Spleen (tissue), 11 donors: ENCODE measurements around the gene GABRR2. TPM values are rescaled to one million over a fixed set of nuclear protein-coding genes. Genes with fewer than 3 reads are reported as not detected.

Experiments
- DNase-seq: peaks from one replicate; pipeline ENCODE4 v3.0.0-alpha.2; 2020
- H3K27ac ChIP-seq, 8 donors: fragments of 200-600 bp; sonication (generic) in 7 of 8; 1 replicate in 4 of 8; 2 replicates in 4 of 8; pipeline versions ENCODE4 v1.5.0 to v1.8.0; 2016 to 2021; ENCODE audit warnings: inconsistent platforms in 4 of 8, mild to moderate bottlenecking in 4 of 8, moderate library complexity in 1 of 8
- H3K27me3 ChIP-seq, 7 donors: fragments of 200-600 bp; sonication (generic) in 6 of 7; replicated peaks in 1 of 7; 1 replicate in 4 of 7; 2 replicates in 3 of 7; pipeline versions ENCODE4 v1.5.0 to v1.8.0; 2016 to 2021; ENCODE audit warnings: inconsistent platforms in 3 of 7, mild to moderate bottlenecking in 1 of 7
- H3K36me3 ChIP-seq, 6 donors: fragments of 200-600 bp; sonication (generic) in 5 of 6; 1 replicate in 4 of 6; 2 replicates in 2 of 6; pipeline versions ENCODE4 v1.5.0 to v1.8.0; 2016 to 2021; ENCODE audit warnings: inconsistent platforms in 2 of 6
- H3K4me1 ChIP-seq, 6 donors: fragments of 200-600 bp; sonication (generic) in 5 of 6; 1 replicate in 3 of 6; 2 replicates in 3 of 6; pipeline versions ENCODE4 v1.5.0 to v1.8.0; 2016 to 2021; ENCODE audit warnings: inconsistent platforms in 3 of 6
- H3K4me3 ChIP-seq, 8 donors: fragments of 200-600 bp; sonication (generic) in 7 of 8; 1 replicate in 4 of 8; 2 replicates in 4 of 8; pipeline versions ENCODE4 v1.5.0 to v1.8.0; 2016 to 2021; ENCODE audit warnings: inconsistent platforms in 4 of 8, mild to moderate bottlenecking in 4 of 8, moderate library complexity in 2 of 8
- H3K9me3 ChIP-seq, 8 donors: fragments of 200-600 bp; sonication (generic) in 7 of 8; 1 replicate in 4 of 8; 2 replicates in 4 of 8; pipeline versions ENCODE4 v1.5.0 to v1.8.0; 2016 to 2021; ENCODE audit warnings: inconsistent platforms in 4 of 8
- POLR2A ChIP-seq, 3 donors: fragments of 450-650 bp; IDR thresholded peaks; one replicate each; pipeline ENCODE4 v1.5.1; 2017; ENCODE audit warnings: antibody characterized with exemption in 3 of 3, mild to moderate bottlenecking in 1 of 3
- POLR2AphosphoS5 ChIP-seq, 3 donors: sonication (generic); formaldehyde crosslinking; IDR thresholded peaks; one replicate each; pipeline ENCODE4 v1.5.1; 2017; ENCODE audit warnings: antibody characterized with exemption in 3 of 3
- WGBS, 5 donors: extraction: QIAGEN DNeasy Blood & Tissue Kit in 3 of 5; methylation state at CpG; one replicate each; pipeline versions ENCODE4 v1.1.5 to v1.1.7; 2013 to 2018; 5-methylcytosine and 5-hydroxymethylcytosine counted together
- intact Hi-C: fragments of 100-400 bp; cut with DNase I; formaldehyde crosslinking; loops from one replicate; pipeline ENCODE4 v1.15.0; 2023; ENCODE audit warnings: low total_unique reads
- polyA plus RNA-seq, 3 donors: library from polyadenylated mRNA; stranded (reverse); fragments of 200-250 nt; gene quantifications; one replicate each; pipeline ENCODE4 v1.2.1, GENCODE V29; 2013
- total RNA-seq, 7 donors: library from RNA; depleted of rRNA in 3 of 7; stranded (reverse); fragments of >200 nt in 3 of 7; fragmentation: NEBNext Ultra II Directional in 4 of 7; extraction: Animal tissue kit (Norgen Biotek cat#: 25700) in 4 of 7; gene quantifications; one replicate each; pipeline versions ENCODE4 v1.1.0 to v1.2.1, GENCODE V29; 2016 to 2021
- TF ChIP-seq, protein P1 (sequence below), 11 experiments: fragments of 200-600 bp in 7 of 11; fragments of 450-650 bp in 4 of 11; sonication (generic) in 4 of 11; IDR thresholded peaks in 8 of 11; conservative IDR thresholded peaks in 3 of 11; 1 replicate in 7 of 11; 2 replicates in 4 of 11; pipeline versions ENCODE4 v1.4.0 to v1.8.0; 2016 to 2021; ENCODE audit warnings: antibody characterized with exemption in 11 of 11, inconsistent platforms in 4 of 11, mild to moderate bottlenecking in 1 of 11
- donor health status: healthy with polysubstance abuse.
- donor health status: DM: no; HTN: no; CAD: no; lungs with moderate emphysema.
- donor health status: DM: no; HTN: no; CAD: no.
- donor health status: Bipolar disorder and iron deficiency.
- donor health status: healthy.
- donor health status: DM: no; HTN: no; CAD: no.
- donor health status: DM: yes; HTN: yes; CAD: no.

GABRR2 gene
- total and polyA plus RNA-seq, 10 donors: 0.32 to 13.0 (median 3.4) TPM

DNA sequence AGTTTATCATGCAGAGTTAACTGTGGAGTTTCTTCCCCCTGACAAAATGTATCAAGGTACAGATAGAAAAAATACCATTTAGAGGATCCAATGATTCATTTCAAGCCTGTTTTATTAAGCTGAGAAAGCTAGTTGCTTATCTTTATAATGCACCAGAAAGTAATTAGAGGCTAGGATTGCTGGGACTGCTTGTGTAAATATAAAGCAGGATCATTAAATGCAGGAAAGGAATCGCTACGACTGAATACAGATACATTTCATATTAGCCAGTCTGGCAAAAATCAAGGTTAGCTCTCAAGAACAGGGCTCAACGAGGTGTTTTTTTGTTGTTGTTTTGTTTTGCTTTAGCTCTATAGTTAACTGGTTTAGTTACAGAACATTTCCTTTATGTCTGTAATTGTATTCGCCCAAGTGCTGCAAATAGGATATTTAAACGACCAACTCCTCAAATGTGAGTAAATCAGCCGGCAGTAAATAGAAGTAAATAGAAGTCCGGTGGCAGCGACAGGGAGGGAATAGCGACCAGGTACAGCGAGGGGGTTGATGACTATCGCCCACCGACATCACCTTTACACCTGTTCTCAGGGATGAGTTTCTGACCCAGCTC, 36.7 kb upstream of the GABRR2 start:
- intact Hi-C loops: no loop called here
- 0 to 2% (median 1%) methylated on average over 12 of the region's 12 CpGs for WGBS, 5 donors

DNA sequence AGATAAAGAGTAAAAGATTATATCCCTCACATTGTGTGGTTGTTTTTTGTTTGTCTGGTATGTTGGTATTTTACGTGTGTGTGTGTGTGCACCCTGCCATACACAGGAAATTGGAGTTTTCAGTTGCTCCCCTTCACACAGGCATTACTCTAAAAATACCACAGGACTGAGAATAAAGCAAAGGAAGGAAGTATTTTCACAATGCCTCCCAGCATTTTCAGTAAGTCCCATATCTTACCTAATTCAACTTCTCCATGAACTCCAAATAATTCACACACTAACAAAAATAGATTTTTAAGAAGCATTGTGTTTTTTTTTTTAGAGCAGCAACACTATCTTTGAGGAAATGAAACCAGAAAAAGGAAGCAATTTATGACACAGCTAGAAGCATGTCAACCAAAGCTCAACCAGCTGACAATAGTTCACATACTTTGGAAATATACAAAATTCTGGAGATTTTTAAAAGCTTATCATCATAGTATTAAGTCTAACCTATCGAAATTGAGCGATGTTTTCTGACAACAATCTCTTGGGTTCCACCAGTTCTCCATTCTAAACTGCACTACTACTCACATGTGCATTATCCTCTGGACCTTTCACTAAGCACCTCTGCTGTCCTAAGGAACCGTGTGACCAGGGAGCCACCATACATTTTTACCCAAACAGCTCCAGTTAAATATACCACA, 35.3 kb upstream of the GABRR2 start:
- Histone ChIP-seq H3K4me1 (peaks cover 31 to 92% (median 67%) of the 10 kb centered on the region in 6 donors), H3K9me3 (no peaks in the 10 kb centered on the region), H3K27me3 (no peaks in the 10 kb centered on the region), H3K4me3 (peak overlapping the region; percentile 27 to 77 (median 66)), H3K36me3 (no peaks in the 10 kb centered on the region), H3K27ac (peak overlapping the region; percentile 97 to 100 (median 100))
- intact Hi-C loops: no loop called here
- TF ChIP-seq POLR2A (IDR thresholded peaks at IDR 0.05) (peak in 1 of 3 donors; percentile 26), POLR2AphosphoS5 (IDR thresholded peaks at IDR 0.05) (peak in 1 of 3 donors; percentile 14)
- TF ChIP-seq, protein P1, sequence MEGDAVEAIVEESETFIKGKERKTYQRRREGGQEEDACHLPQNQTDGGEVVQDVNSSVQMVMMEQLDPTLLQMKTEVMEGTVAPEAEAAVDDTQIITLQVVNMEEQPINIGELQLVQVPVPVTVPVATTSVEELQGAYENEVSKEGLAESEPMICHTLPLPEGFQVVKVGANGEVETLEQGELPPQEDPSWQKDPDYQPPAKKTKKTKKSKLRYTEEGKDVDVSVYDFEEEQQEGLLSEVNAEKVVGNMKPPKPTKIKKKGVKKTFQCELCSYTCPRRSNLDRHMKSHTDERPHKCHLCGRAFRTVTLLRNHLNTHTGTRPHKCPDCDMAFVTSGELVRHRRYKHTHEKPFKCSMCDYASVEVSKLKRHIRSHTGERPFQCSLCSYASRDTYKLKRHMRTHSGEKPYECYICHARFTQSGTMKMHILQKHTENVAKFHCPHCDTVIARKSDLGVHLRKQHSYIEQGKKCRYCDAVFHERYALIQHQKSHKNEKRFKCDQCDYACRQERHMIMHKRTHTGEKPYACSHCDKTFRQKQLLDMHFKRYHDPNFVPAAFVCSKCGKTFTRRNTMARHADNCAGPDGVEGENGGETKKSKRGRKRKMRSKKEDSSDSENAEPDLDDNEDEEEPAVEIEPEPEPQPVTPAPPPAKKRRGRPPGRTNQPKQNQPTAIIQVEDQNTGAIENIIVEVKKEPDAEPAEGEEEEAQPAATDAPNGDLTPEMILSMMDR (IDR thresholded peaks at IDR 0.05 in 8 of 11, conservative IDR thresholded peaks at IDR 0.05 in 3 of 11): no peak
- no peak for DNase-seq
- 3 to 11% (median 5%) methylated on average over 4 of the region's 4 CpGs for WGBS, 5 donors

More for the DNA sequence above, 36.7 kb upstream of the GABRR2 start:
- no peak for DNase-seq
- peak overlapping the region; percentile 27 to 77 (median 66) for H3K4me3 ChIP-seq
- peak overlapping the region; percentile 97 to 100 (median 100) for H3K27ac ChIP-seq
- H3K4me1 ChIP-seq: peaks cover 26 to 92% (median 66%) of the 10 kb centered on the region in 6 donors
- no peaks in the 10 kb centered on the region for H3K9me3 ChIP-seq
- no peaks in the 10 kb centered on the region for H3K36me3 ChIP-seq
- TF ChIP-seq, protein P1 (IDR thresholded peaks at IDR 0.05 in 8 of 11, conservative IDR thresholded peaks at IDR 0.05 in 3 of 11): no peak
- TF ChIP-seq POLR2A (IDR thresholded peaks at IDR 0.05) (no peak), POLR2AphosphoS5 (IDR thresholded peaks at IDR 0.05) (no peak)
- H3K27me3 ChIP-seq: no peaks in the 10 kb centered on the region

DNA sequence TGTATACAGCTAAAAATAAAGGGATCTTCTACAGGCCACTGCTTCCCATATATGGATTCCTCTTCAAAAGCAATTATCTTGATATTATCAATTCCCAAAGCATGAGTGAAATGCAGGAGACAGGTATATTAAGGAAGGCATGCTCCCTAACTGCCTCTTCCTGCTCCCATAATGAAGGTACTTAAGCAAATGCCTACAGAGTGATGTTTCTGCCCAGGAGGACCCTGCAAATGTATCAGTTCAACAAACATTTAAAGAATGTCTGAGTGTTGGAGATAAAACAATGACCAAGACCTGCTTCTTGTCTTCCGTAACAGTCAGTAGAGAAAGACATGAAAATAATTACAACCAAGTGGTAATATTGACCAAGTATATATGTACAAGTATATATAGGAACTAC, 33.3 kb upstream of the GABRR2 start:
- no peaks in the 10 kb centered on the region for H3K27me3 ChIP-seq
- H3K4me1 ChIP-seq: peaks cover 41 to 92% (median 74%) of the 10 kb centered on the region in 6 donors
- H3K27ac ChIP-seq: peak overlapping the region in 5 of 8 donors; percentile 97 to 100 (median 100)
- peak overlapping the region in 1 of 8 donors; percentile 77 for H3K4me3 ChIP-seq
- WGBS, 5 donors: 87 to 98% (median 95%) methylated on average over 1 of the region's 1 CpG
- no peaks in the 10 kb centered on the region for H3K9me3 ChIP-seq
- DNase-seq: no peak
- H3K36me3 ChIP-seq: peaks cover 0 to 2% (median 0%) of the 10 kb centered on the region in 6 donors
- TF ChIP-seq POLR2AphosphoS5 (IDR thresholded peaks at IDR 0.05) (no peak), POLR2A (IDR thresholded peaks at IDR 0.05) (no peak)
- TF ChIP-seq, protein P1 (IDR thresholded peaks at IDR 0.05 in 8 of 11, conservative IDR thresholded peaks at IDR 0.05 in 3 of 11): no peak
- intact Hi-C loops: no loop called here

DNA sequence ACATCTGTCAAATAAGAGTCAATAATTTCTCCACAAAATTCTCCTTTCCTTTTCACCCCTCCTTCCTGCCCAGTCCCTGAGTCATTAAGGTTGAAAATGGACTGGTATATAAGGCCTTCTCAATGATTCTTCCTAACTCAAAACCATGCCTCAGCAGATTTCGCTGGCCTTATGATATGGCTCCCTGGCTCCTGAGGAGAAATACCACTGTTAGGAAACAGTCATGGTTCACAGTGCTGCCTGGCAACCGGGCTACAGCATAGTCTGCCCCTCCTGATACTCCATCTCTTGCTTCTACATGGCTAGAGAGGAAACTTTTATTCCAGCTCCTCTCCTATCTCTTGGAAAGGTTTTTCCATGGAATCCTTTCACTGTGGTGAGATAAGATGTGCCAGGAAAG, 32.7 kb upstream of the GABRR2 start:
- Histone ChIP-seq H3K27me3 (no peaks in the 10 kb centered on the region), H3K36me3 (peaks cover 0 to 7% (median 0%) of the 10 kb centered on the region in 6 donors), H3K9me3 (no peaks in the 10 kb centered on the region), H3K4me3 (peak overlapping the region in 1 of 8 donors; percentile 77), H3K4me1 (peaks cover 40 to 87% (median 70%) of the 10 kb centered on the region in 6 donors), H3K27ac (peak overlapping the region in 4 of 8 donors; percentile 97 to 100 (median 100))
- intact Hi-C loops: no loop called here
- WGBS, 5 donors: 43 to 76% (median 47%) methylated on average over 2 of the region's 2 CpGs
- TF ChIP-seq POLR2A (IDR thresholded peaks at IDR 0.05) (no peak), POLR2AphosphoS5 (IDR thresholded peaks at IDR 0.05) (no peak)
- TF ChIP-seq, protein P1 (IDR thresholded peaks at IDR 0.05 in 8 of 11, conservative IDR thresholded peaks at IDR 0.05 in 3 of 11): no peak
- DNase-seq: no peak
